ENCODE measurements around the gene ENTREP3. TPM values are rescaled to one million over a fixed set of nuclear protein-coding genes. Genes with fewer than 3 reads are reported as not detected.

ENTREP3 gene
- total RNA-seq, 1 experiment from 2014 or later, result 32.3 TPM

GRCh38 chr1:155244368-155245162 lies 10.7 kb downstream of the ENTREP3 start:
- POLR2A ChIA-PET, result interaction anchor here (0.6 to 3.5 kb wide), 21 partner anchors 11 to 318 kb away, joined by 3 to 34 read pairs (median 4); partner anchors contain the start of genes CLK2, ENTREP3, FDPS and KRTCAP2
- Mint-ChIP-seq H3K9me3 (ENCODE audit: unreplicated experiment) (no peaks in the 10 kb centered on the region), H3K36me3 (ENCODE audit: insufficient read depth, unreplicated experiment) (peaks cover 7% of the 10 kb centered on the region), H3K4me1 (ENCODE audit: insufficient read depth, unreplicated experiment) (peaks cover 24% of the 10 kb centered on the region), H3K27ac (ENCODE audit: low read depth, unreplicated experiment) (peak overlapping the region; percentile 29), H3K27me3 (ENCODE audit: insufficient read depth, unreplicated experiment) (no peaks in the 10 kb centered on the region), H3K4me3 (ENCODE audit: unreplicated experiment) (peak overlapping the region; percentile 70)
- DNase-seq (ENCODE audit: unreplicated experiment), result peak; percentile 100
- CTCF ChIA-PET, result interaction anchor here (0.7 to 5.7 kb wide), 8 partner anchors 7 to 70 kb away, joined by 3 to 86 read pairs (median 4); partner anchors contain the start of gene THBS3
- no TSS peak for BruUV-seq (replicated peaks)
- intact Hi-C loops (cut with micrococcal nuclease), result loop anchor here (1.0 kb wide), 2 partner anchors 37 to 68 kb away; partner anchors contain the start of gene THBS3
- peak; percentile 38 for TF ChIP-seq CTCF (IDR thresholded peaks at IDR 0.05; ENCODE audit: unreplicated experiment)

- Mint-ChIP-seq H3K27ac (ENCODE audit: low read depth, unreplicated experiment) (no peak overlapping the region), H3K27me3 (ENCODE audit: insufficient read depth, unreplicated experiment) (no peaks in the 10 kb centered on the region), H3K36me3 (ENCODE audit: insufficient read depth, unreplicated experiment) (peaks cover 19% of the 10 kb centered on the region), H3K4me1 (ENCODE audit: insufficient read depth, unreplicated experiment) (peaks cover 24% of the 10 kb centered on the region), H3K4me3 (ENCODE audit: unreplicated experiment) (peak overlapping the region; percentile 1), H3K9me3 (ENCODE audit: unreplicated experiment) (no peaks in the 10 kb centered on the region)
- BruUV-seq (replicated peaks), result no TSS peak
- no peak for TF ChIP-seq CTCF (IDR thresholded peaks at IDR 0.05; ENCODE audit: unreplicated experiment)
- CTCF ChIA-PET, result interaction anchor here (5.7 kb wide), 1 partner anchor 8 kb away, joined by 86 read pairs; no protein-coding TSS in a partner anchor
- DNase-seq (ENCODE audit: unreplicated experiment), result no peak
- POLR2A ChIA-PET, result interaction anchor here (0.7 to 3.5 kb wide), 6 partner anchors 15 to 49 kb away, joined by 3 to 34 read pairs (median 15); partner anchors contain the start of genes HCN3 and SCAMP3
- intact Hi-C loops (cut with micrococcal nuclease), result no loop called here
Observed at GRCh38 chr1:155242805-155243358, 12.4 kb downstream of the ENTREP3 start.

GRCh38 chr1:155241841-155242264 lies 13.4 kb downstream of the ENTREP3 start:
- Mint-ChIP-seq H3K4me1 (ENCODE audit: insufficient read depth, unreplicated experiment) (peaks cover 24% of the 10 kb centered on the region), H3K4me3 (ENCODE audit: unreplicated experiment) (peak overlapping the region; percentile 84), H3K27me3 (ENCODE audit: insufficient read depth, unreplicated experiment) (no peaks in the 10 kb centered on the region), H3K36me3 (ENCODE audit: insufficient read depth, unreplicated experiment) (peaks cover 30% of the 10 kb centered on the region), H3K27ac (ENCODE audit: low read depth, unreplicated experiment) (no peak overlapping the region), H3K9me3 (ENCODE audit: unreplicated experiment) (no peaks in the 10 kb centered on the region)
- CTCF ChIA-PET, result interaction anchor here (0.6 to 5.7 kb wide), 7 partner anchors 9 to 741 kb away, joined by 3 to 86 read pairs (median 3); partner anchors contain the start of genes ENTREP3, MTX1 and THBS3
- no peak for DNase-seq (ENCODE audit: unreplicated experiment)
- intact Hi-C loops (cut with micrococcal nuclease), result no loop called here
- POLR2A ChIA-PET, result interaction anchor here (0.6 to 3.2 kb wide), 15 partner anchors 10 to 454 kb away, joined by 3 to 32 read pairs (median 4); partner anchors contain the start of genes ENTREP3, KRTCAP2, SCAMP3 and SLC50A1
- BruUV-seq (replicated peaks), result no TSS peak
- no peak for TF ChIP-seq CTCF (IDR thresholded peaks at IDR 0.05; ENCODE audit: unreplicated experiment)
